HepG2 (cell line): Measurements from ENCODE around the gene C1GALT1C1. TPM values are rescaled to one million over a fixed set of nuclear protein-coding genes. Genes with fewer than 3 reads are reported as not detected.
A peak's percentile ranks its signal among the peaks of the same experiment; 100 is the strongest.

Source experiments
- AGO1 ChIP-seq: fragments of 200-400 bp; formaldehyde crosslinking; IDR thresholded peaks from 2 replicates; pipeline ENCODE4 v1.6.1; 2017; ENCODE audit warnings: mild to moderate bottlenecking, low read depth, low read length, moderate library complexity; ENCODE audit not compliant: poor library complexity, severe bottlenecking
- BRCA1 ChIP-seq: sonication (generic); formaldehyde crosslinking; IDR thresholded peaks from 2 replicates; pipeline ENCODE4 v1.4.0; 2020; ENCODE audit warnings: missing genetic modification reagents
- CBX1 ChIP-seq: IDR thresholded peaks from one replicate; pipeline ENCODE4 v1.6.1; 2016; ENCODE audit warnings: antibody characterized with exemption, low read depth
- PHF21A ChIP-seq: sonication (generic); formaldehyde crosslinking; IDR thresholded peaks from 2 replicates; pipeline ENCODE4 v1.5.0; 2020; ENCODE audit warnings: mild to moderate bottlenecking, missing genetic modification reagents
- POLR2G ChIP-seq: fragments of 200-400 bp; formaldehyde crosslinking; IDR thresholded peaks from 2 replicates; pipeline ENCODE4 v1.6.1; 2018; ENCODE audit warnings: mild to moderate bottlenecking, low read depth, low read length, moderate library complexity
- SCMH1 ChIP-seq: sonication (generic); formaldehyde crosslinking; IDR thresholded peaks from 2 replicates; pipeline ENCODE4 v1.9.0; 2021; ENCODE audit warnings: missing genetic modification reagents, mild to moderate bottlenecking, borderline replicate concordance
- SP1 ChIP-seq, 2 experiments: fragments of 450-650 bp in 1 of 2; sonication (generic) in 1 of 2; formaldehyde crosslinking in 1 of 2; IDR thresholded peaks; 2 replicates each; pipeline versions ENCODE4 v1.4.0 to v1.6.1; 2016 to 2020; ENCODE audit warnings: missing genetic modification reagents in 1 of 2
- SP5 ChIP-seq: IDR thresholded peaks from 2 replicates; pipeline ENCODE4 v1.6.1; 2016; ENCODE audit warnings: low read depth, borderline replicate concordance
- STAT5B ChIP-seq: sonication (generic); formaldehyde crosslinking; IDR thresholded peaks from 2 replicates; pipeline ENCODE4 v1.4.0; 2020; ENCODE audit warnings: missing genetic modification reagents
- YEATS2 ChIP-seq: sonication (generic); formaldehyde crosslinking; IDR thresholded peaks from 2 replicates; pipeline ENCODE4 v1.4.0; 2020; ENCODE audit warnings: missing genetic modification reagents, borderline replicate concordance
- ZBTB37 ChIP-seq: sonication (generic); formaldehyde crosslinking; IDR thresholded peaks from 2 replicates; pipeline ENCODE4 v1.4.0; 2020; ENCODE audit warnings: mild to moderate bottlenecking, missing genetic modification reagents
- ZNF362 ChIP-seq: sonication (generic); formaldehyde crosslinking; IDR thresholded peaks from 2 replicates; pipeline ENCODE4 v1.4.0; 2020; ENCODE audit warnings: missing genetic modification reagents, mild to moderate bottlenecking, borderline replicate concordance
- ZNF496 ChIP-seq: sonication (generic); formaldehyde crosslinking; IDR thresholded peaks from 2 replicates; pipeline ENCODE4 v1.8.1; 2023; ENCODE audit warnings: mild to moderate bottlenecking, moderate library complexity, missing genetic modification reagents; ENCODE audit not compliant: insufficient replicate concordance
- ZNF549 ChIP-seq: sonication (generic); formaldehyde crosslinking; IDR thresholded peaks from 2 replicates; pipeline ENCODE4 v1.5.0; 2020; ENCODE audit warnings: missing genetic modification reagents
- polyA plus RNA-seq, 8 experiments: library from polyadenylated mRNA; depleted of rRNA in 3 of 8; stranded (reverse) in 7 of 8; unstranded in 1 of 8; fragments of >200 nt; fragmentation: Illumina TruSeq in 4 of 8; extraction: Trizol in 4 of 8; gene quantifications; 2 replicates each; pipeline versions ENCODE4 v1.2.1 to v1.2.3, GENCODE V29; 2011 to 2016; ENCODE audit warnings: low read depth in 4 of 8, missing spikeins in 1 of 8, mixed read lengths in 1 of 8; ENCODE audit not compliant: insufficient read depth in 1 of 8
- total RNA-seq, 5 experiments: library from RNA; depleted of rRNA; stranded (reverse); fragments of >200 nt; fragmentation: Illumina TruSeq; extraction: Trizol; gene quantifications; 2 replicates each; pipeline ENCODE4 v1.2.3, GENCODE V29; 2016; ENCODE audit warnings: low read depth in 1 of 5
- TF ChIP-seq, protein P1 (sequence below): fragments of 450-650 bp; IDR thresholded peaks from 2 replicates; pipeline ENCODE4 v1.6.1; 2016
- TF ChIP-seq, protein P2 (sequence below): fragments of 450-650 bp; IDR thresholded peaks from 2 replicates; pipeline ENCODE4 v1.6.1; 2017; ENCODE audit warnings: mild to moderate bottlenecking
- TF ChIP-seq, protein P3 (sequence below): sonication (generic); formaldehyde crosslinking; IDR thresholded peaks from 2 replicates; pipeline ENCODE4 v1.4.0; 2020; ENCODE audit warnings: missing genetic modification reagents
- TF ChIP-seq, protein P4 (sequence below), 2 experiments: sonication (generic) in 1 of 2; formaldehyde crosslinking in 1 of 2; IDR thresholded peaks; 2 replicates each; pipeline versions ENCODE4 v1.4.0 to v1.6.1; 2018 to 2020; ENCODE audit warnings: missing genetic modification reagents in 2 of 2, borderline replicate concordance in 1 of 2, low read depth in 1 of 2, mild to moderate bottlenecking in 1 of 2, missing biosample characterization in 1 of 2

C1GALT1C1 gene
- total and polyA plus RNA-seq, 2 of the 13 experiments (the other 11 are each of a cell fraction or from before 2014, with no cell fraction given) = 26.3 to 31.9 TPM

DNA sequence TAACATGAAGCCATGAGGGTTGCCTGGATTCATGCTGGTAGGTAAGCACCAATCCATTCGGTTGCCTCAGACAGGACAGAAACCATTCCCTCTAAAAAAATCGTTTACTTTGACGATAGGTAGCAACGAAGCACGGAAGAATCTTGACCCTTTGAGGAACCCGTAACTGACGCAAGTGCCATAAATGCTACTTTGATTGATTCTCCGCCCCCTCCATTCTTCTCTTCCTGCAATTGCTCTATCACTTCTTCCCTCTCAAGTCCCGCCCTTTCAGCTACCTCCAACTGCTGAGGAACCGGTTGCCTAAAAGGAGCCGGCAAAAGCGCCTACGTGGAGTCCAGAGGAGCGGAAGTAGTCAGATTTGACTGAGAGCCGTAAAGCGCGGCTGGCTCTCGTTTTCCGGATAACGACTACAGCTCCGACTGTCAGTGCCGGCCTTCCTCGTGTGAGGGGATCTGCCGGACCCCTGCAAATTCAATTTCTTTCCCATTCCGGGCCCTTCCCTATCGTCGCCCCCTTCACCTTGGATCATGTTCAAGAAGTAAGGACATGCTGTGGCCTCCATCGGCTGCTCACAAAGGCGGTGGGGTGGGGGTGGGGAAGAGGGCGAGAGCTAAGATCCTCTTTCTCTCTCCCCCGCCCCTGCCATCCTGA is 26.0 kb downstream of the C1GALT1C1 start, which contains the start of gene MCTS1 (continued):
- TF ChIP-seq AGO1 (no peak), SP5 (CRISPR knock-in tag) (peak; percentile 69; the same call in 1 of the 2 replicates), ZNF496 (CRISPR knock-in tag) (no peak), ZBTB37 (CRISPR knock-in tag) (no peak), SCMH1 (CRISPR knock-in tag) (no peak), ZNF549 (CRISPR knock-in tag) (no peak), SP1 (IDR thresholded peaks at IDR 0.05) (no peak), SP1 (CRISPR knock-in tag; IDR thresholded peaks at IDR 0.05) (no peak), YEATS2 (CRISPR knock-in tag) (peak; percentile 78; the same call in 1 of the 2 replicates), STAT5B (CRISPR knock-in tag) (no peak), ZNF362 (CRISPR knock-in tag) (peak; percentile 54; the same call in 1 of the 2 replicates), POLR2G (peak; percentile 72), BRCA1 (no peak), CBX1 (no peak), PHF21A (CRISPR knock-in tag) (0 out of 2 replicates have a peak, but pooled peaks have one; percentile 46)
- TF ChIP-seq, protein P1, sequence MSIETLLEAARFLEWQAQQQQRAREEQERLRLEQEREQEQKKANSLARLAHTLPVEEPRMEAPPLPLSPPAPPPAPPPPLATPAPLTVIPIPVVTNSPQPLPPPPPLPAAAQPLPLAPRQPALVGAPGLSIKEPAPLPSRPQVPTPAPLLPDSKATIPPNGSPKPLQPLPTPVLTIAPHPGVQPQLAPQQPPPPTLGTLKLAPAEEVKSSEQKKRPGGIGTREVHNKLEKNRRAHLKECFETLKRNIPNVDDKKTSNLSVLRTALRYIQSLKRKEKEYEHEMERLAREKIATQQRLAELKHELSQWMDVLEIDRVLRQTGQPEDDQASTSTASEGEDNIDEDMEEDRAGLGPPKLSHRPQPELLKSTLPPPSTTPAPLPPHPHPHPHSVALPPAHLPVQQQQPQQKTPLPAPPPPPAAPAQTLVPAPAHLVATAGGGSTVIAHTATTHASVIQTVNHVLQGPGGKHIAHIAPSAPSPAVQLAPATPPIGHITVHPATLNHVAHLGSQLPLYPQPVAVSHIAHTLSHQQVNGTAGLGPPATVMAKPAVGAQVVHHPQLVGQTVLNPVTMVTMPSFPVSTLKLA = no peak
- TF ChIP-seq, protein P2, sequence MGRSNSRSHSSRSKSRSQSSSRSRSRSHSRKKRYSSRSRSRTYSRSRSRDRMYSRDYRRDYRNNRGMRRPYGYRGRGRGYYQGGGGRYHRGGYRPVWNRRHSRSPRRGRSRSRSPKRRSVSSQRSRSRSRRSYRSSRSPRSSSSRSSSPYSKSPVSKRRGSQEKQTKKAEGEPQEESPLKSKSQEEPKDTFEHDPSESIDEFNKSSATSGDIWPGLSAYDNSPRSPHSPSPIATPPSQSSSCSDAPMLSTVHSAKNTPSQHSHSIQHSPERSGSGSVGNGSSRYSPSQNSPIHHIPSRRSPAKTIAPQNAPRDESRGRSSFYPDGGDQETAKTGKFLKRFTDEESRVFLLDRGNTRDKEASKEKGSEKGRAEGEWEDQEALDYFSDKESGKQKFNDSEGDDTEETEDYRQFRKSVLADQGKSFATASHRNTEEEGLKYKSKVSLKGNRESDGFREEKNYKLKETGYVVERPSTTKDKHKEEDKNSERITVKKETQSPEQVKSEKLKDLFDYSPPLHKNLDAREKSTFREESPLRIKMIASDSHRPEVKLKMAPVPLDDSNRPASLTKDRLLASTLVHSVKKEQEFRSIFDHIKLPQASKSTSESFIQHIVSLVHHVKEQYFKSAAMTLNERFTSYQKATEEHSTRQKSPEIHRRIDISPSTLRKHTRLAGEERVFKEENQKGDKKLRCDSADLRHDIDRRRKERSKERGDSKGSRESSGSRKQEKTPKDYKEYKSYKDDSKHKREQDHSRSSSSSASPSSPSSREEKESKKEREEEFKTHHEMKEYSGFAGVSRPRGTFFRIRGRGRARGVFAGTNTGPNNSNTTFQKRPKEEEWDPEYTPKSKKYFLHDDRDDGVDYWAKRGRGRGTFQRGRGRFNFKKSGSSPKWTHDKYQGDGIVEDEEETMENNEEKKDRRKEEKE = no peak
- TF ChIP-seq, protein P3, sequence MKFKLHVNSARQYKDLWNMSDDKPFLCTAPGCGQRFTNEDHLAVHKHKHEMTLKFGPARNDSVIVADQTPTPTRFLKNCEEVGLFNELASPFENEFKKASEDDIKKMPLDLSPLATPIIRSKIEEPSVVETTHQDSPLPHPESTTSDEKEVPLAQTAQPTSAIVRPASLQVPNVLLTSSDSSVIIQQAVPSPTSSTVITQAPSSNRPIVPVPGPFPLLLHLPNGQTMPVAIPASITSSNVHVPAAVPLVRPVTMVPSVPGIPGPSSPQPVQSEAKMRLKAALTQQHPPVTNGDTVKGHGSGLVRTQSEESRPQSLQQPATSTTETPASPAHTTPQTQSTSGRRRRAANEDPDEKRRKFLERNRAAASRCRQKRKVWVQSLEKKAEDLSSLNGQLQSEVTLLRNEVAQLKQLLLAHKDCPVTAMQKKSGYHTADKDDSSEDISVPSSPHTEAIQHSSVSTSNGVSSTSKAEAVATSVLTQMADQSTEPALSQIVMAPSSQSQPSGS (CRISPR knock-in tag) = peak; percentile 50; the same call in 1 of the 2 replicates
- TF ChIP-seq, protein P4, sequence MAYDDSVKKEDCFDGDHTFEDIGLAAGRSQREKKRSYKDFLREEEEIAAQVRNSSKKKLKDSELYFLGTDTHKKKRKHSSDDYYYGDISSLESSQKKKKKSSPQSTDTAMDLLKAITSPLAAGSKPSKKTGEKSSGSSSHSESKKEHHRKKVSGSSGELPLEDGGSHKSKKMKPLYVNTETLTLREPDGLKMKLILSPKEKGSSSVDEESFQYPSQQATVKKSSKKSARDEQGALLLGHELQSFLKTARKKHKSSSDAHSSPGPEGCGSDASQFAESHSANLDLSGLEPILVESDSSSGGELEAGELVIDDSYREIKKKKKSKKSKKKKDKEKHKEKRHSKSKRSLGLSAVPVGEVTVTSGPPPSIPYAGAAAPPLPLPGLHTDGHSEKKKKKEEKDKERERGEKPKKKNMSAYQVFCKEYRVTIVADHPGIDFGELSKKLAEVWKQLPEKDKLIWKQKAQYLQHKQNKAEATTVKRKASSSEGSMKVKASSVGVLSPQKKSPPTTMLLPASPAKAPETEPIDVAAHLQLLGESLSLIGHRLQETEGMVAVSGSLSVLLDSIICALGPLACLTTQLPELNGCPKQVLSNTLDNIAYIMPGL (CRISPR knock-in tag; IDR thresholded peaks at IDR 0.05; ENCODE audit: borderline replicate concordance in 1 of 2, low read depth in 1 of 2) = peak in 1 of 2 experiments; percentile 45; a peak in 3 of 4 replicates
